K562 (cell line): Measurements from ENCODE around the gene KMT5B. TPM values are rescaled to one million over a fixed set of nuclear protein-coding genes. Genes with fewer than 3 reads are reported as not detected.

Experiments
- FOXJ2 ChIP-seq: fragments of 200-800 bp; sonication (Bioruptor generic); IDR thresholded peaks from 2 replicates; pipeline ENCODE4 v1.6.1; 2016; ENCODE audit warnings: missing genetic modification characterization, missing compliant biosample characterization
- HLTF ChIP-seq: fragments of 450-650 bp; IDR thresholded peaks from 2 replicates; pipeline ENCODE4 v1.6.1; 2016
- HOMEZ ChIP-seq: fragments of 250-450 bp; sonication (Bioruptor Pico); IDR thresholded peaks from 2 replicates; pipeline ENCODE4 v1.4.0; 2020; ENCODE audit warnings: mild to moderate bottlenecking, moderate library complexity
- MECOM ChIP-seq: fragments of 250-450 bp; sonication (Bioruptor Pico); IDR thresholded peaks from 2 replicates; pipeline ENCODE4 v1.8.0; 2022; ENCODE audit warnings: inconsistent platforms
- ZBTB49 ChIP-seq: sonication (generic); formaldehyde crosslinking; IDR thresholded peaks from 2 replicates; pipeline ENCODE4 v1.8.0; 2022; ENCODE audit warnings: missing genetic modification reagents, mild to moderate bottlenecking, borderline replicate concordance
- ZKSCAN3 ChIP-seq: fragments of 250-450 bp; sonication (Bioruptor Pico); IDR thresholded peaks from 2 replicates; pipeline ENCODE4 v1.4.0; 2020
- ZNF133 ChIP-seq: fragments of 250-450 bp; sonication (Bioruptor Pico); IDR thresholded peaks from 2 replicates; pipeline ENCODE4 v1.4.0; 2020; ENCODE audit warnings: mild to moderate bottlenecking
- ZNF239 ChIP-seq: fragments of 250-450 bp; sonication (Bioruptor Pico); IDR thresholded peaks from 2 replicates; pipeline ENCODE4 v1.4.0; 2020; ENCODE audit warnings: mild to moderate bottlenecking
- ZNF311 ChIP-seq: fragments of 250-450 bp; sonication (Bioruptor Pico); IDR thresholded peaks from 2 replicates; pipeline ENCODE4 v1.4.0; 2020; ENCODE audit warnings: mild to moderate bottlenecking, moderate library complexity
- ZNF444 ChIP-seq: fragments of 250-450 bp; sonication (Bioruptor Pico); IDR thresholded peaks from 2 replicates; pipeline ENCODE4 v1.4.0; 2020; ENCODE audit warnings: mild to moderate bottlenecking, moderate library complexity
- ZNF586 ChIP-seq: fragments of 450-650 bp; formaldehyde crosslinking; conservative IDR thresholded peaks from 2 replicates; pipeline ENCODE4 v1.4.0; 2020; ENCODE audit warnings: mild to moderate bottlenecking, moderate library complexity
- polyA plus RNA-seq, 8 experiments: library from polyadenylated mRNA; depleted of rRNA in 4 of 8; stranded (reverse) in 5 of 8; unstranded in 3 of 8; fragments of >200 nt; fragmentation: Nextera tagmentation in 2 of 8; fragmentation: Illumina TruSeq in 1 of 8; extraction: Ambion mirVana in 2 of 8; extraction: Trizol in 1 of 8; gene quantifications; 2 replicates each; pipeline versions ENCODE4 v1.2.1 to v1.2.3, GENCODE V29; 2011 to 2014; ENCODE audit warnings: inconsistent platforms in 1 of 8, missing spikeins in 1 of 8
- total RNA-seq, 7 experiments: library from RNA; depleted of rRNA in 6 of 7; stranded (reverse); fragments of >200 nt in 6 of 7; fragmentation: Illumina TruSeq in 2 of 7; extraction: Trizol in 2 of 7; gene quantifications; 2 replicates each; pipeline versions ENCODE4 v1.2.1 to v1.2.3, GENCODE V29; 2011 to 2021; ENCODE audit warnings: low replicate concordance in 1 of 7
- TF ChIP-seq, protein P1 (sequence below): fragments of 250-450 bp; sonication (Bioruptor Pico); IDR thresholded peaks from 2 replicates; pipeline ENCODE4 v1.4.0; 2020
- TF ChIP-seq, protein P2 (sequence below), 3 experiments: fragments of 200-800 bp in 1 of 3; sonication (Bioruptor generic) in 1 of 3; sonication (generic) in 1 of 3; formaldehyde crosslinking in 1 of 3; IDR thresholded peaks; 2 replicates each; pipeline versions ENCODE4 v1.6.1 to v1.8.0; 2016 to 2022; ENCODE audit warnings: mild to moderate bottlenecking in 2 of 3, missing compliant biosample characterization in 2 of 3, missing genetic modification characterization in 2 of 3, missing genetic modification reagents in 1 of 3

KMT5B gene
- total and polyA plus RNA-seq, 9 of the 15 experiments (the other 6 are each of a cell fraction or from before 2014, with no cell fraction given): 7.3 to 27.3 (median 20.9) TPM

DNA sequence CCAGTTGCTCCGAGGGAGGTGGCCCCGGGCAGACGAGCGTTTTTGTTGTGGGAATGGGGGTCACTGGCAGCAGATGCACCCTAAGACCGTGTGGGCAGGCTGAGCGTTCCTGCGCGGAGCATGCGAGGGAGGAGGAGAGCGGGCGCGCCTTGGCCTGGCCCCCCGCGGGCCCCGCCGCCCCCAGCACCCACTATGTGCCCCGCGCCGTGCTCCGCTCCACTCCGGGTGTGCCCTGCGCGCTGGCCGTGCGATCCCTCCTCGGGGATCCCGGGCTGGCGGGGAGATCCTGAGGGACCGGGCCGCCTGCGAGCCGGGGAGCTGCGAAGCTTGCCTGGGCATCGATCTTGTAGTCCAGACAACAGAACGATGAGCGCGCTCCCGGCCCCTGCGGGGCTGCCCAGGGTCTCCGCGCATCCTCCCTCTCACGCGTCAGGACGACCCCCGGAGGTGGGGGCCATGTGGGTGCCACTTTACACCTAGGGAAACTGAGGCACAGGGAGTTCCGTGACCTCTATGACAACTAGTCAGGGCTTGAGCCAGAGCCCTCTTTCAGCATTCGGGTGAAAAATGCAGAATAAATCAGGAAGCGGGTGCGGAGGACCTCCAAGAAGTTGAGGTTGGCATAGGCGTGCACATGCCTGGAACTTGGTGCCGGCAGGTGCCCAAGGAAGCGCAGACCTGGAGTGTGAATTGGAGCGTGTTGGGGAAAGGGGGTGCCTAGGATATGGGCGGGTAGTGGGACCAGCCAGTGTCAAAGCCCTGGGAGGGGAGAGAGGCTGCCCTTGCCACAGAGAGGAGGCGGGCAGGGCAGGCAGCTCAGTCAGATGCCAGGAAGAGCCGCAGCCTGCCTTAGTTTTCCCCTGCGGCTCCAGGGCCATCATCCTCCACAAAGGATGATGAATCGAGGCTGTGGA, 1.3 kb upstream of the KMT5B start (continued):
- TF ChIP-seq, protein P1, sequence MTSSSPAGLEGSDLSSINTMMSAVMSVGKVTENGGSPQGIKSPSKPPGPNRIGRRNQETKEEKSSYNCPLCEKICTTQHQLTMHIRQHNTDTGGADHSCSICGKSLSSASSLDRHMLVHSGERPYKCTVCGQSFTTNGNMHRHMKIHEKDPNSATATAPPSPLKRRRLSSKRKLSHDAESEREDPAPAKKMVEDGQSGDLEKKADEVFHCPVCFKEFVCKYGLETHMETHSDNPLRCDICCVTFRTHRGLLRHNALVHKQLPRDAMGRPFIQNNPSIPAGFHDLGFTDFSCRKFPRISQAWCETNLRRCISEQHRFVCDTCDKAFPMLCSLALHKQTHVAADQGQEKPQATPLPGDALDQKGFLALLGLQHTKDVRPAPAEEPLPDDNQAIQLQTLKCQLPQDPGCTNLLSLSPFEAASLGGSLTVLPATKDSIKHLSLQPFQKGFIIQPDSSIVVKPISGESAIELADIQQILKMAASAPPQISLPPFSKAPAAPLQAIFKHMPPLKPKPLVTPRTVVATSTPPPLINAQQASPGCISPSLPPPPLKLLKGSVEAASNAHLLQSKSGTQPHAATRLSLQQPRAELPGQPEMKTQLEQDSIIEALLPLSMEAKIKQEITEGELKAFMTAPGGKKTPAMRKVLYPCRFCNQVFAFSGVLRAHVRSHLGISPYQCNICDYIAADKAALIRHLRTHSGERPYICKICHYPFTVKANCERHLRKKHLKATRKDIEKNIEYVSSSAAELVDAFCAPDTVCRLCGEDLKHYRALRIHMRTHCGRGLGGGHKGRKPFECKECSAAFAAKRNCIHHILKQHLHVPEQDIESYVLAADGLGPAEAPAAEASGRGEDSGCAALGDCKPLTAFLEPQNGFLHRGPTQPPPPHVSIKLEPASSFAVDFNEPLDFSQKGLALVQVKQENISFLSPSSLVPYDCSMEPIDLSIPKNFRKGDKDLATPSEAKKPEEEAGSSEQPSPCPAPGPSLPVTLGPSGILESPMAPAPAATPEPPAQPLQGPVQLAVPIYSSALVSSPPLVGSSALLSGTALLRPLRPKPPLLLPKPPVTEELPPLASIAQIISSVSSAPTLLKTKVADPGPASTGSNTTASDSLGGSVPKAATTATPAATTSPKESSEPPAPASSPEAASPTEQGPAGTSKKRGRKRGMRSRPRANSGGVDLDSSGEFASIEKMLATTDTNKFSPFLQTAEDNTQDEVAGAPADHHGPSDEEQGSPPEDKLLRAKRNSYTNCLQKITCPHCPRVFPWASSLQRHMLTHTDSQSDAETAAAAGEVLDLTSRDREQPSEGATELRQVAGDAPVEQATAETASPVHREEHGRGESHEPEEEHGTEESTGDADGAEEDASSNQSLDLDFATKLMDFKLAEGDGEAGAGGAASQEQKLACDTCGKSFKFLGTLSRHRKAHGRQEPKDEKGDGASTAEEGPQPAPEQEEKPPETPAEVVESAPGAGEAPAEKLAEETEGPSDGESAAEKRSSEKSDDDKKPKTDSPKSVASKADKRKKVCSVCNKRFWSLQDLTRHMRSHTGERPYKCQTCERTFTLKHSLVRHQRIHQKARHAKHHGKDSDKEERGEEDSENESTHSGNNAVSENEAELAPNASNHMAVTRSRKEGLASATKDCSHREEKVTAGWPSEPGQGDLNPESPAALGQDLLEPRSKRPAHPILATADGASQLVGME (CRISPR knock-in tag): no peak
- no peak for TF ChIP-seq ZNF239 (CRISPR knock-in tag)
- no peak for TF ChIP-seq ZNF133 (CRISPR knock-in tag)
- TF ChIP-seq FOXJ2: no peak
- TF ChIP-seq HLTF: no peak
- TF ChIP-seq ZNF586 (CRISPR knock-in tag): no peak
- no peak for TF ChIP-seq ZBTB49
- TF ChIP-seq ZNF311 (CRISPR knock-in tag): no peak
- no peak for TF ChIP-seq HOMEZ
- no peak for TF ChIP-seq MECOM (CRISPR knock-in tag)
- TF ChIP-seq ZKSCAN3 (CRISPR knock-in tag): no peak
- no peak for TF ChIP-seq ZNF444
- TF ChIP-seq, protein P2, sequence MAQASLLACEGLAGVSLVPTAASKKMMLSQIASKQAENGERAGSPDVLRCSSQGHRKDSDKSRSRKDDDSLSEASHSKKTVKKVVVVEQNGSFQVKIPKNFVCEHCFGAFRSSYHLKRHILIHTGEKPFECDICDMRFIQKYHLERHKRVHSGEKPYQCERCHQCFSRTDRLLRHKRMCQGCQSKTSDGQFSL (CRISPR knock-in tag; IDR thresholded peaks at IDR 0.05): peak; percentile 83; the same call in 1 of the 2 replicates
- TF ChIP-seq, protein P2 (tag; IDR thresholded peaks at IDR 0.05): no peak
